Stimulated activated CD4-positive, alpha-beta T cell treated with anti-CD3 and anti-CD28 coated beads, Interleukin-4, amount 100 ng/mL, for 24 hours (primary cell): ENCODE data around the gene DDHD1.
"Not testable (repeated sequence)": the region's sequence is repeated elsewhere in the genome, so short reads cannot be mapped to it uniquely, and the experiment has no call there.

Source experiments
- DNase-seq: peaks from one replicate; pipeline ENCODE4 v3.0.0-alpha.2; 2020

DDHD1 gene

GRCh38 chr14:53103636-53104340, 49.3 kb downstream of the DDHD1 start:
- no peak for DNase-seq

DNA sequence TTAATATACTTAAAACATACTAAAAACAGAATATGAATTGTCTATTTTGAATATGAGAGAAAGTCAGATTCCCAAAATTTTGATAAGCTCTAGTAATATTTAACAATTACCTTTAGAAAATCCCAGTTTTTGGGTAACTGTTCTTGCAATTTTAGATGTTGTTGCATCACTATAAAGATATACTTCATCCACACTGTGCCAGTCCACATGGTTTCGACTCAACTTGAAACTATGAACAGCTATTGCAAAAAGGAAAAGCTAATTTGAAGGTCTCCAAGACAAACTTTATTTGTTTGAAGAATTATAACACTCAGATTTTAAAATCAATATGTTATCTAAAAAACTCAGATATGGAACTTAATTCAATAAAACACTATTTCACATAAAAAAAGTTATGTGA, 59.9 kb downstream of the DDHD1 start:
- DNase-seq, result no peak

DNA sequence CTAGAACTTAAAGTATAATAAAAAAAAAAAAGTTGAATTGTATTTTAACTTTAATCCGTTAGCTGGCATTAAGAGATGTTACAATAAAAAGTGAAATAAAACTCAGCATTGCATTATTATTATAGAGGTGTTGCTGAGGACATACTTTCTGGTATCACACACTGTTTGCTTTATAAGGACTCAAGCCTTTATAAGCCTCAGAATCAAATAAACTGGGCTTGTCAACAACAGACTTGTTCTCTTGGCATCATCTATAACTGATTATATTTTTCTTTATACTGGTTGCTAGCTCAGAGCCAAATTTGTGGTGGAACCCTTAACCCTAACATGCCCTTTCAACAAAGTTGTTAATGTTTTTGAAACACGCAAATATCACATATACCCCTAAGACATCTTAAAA, 62.3 kb downstream of the DDHD1 start:
- no peak for DNase-seq

DNA sequence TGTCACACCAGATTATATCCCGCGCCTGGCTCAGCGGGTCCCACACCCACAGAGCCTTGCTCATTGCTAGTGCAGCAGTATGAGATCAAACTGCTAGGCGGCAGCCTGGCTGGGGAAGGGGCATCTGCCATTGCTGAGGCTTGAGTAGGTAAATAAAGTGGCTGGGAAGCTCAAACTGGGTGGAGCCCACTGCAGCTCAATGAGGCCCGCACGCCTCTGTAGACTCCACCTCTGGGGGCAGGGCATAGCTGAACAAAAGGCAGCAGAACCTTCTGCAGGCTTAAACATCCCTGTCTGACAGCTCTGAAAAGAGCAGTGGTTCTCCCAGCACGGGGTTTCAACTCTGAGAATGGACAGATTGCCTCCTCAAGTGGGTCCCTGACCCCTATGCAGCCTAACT, 68.2 kb downstream of the DDHD1 start:
- DNase-seq, result not testable (repeated sequence)

- DNase-seq, result no peak
Observed at GRCh38 chr14:53064475-53064874, 88.6 kb downstream of the DDHD1 start.

DNA sequence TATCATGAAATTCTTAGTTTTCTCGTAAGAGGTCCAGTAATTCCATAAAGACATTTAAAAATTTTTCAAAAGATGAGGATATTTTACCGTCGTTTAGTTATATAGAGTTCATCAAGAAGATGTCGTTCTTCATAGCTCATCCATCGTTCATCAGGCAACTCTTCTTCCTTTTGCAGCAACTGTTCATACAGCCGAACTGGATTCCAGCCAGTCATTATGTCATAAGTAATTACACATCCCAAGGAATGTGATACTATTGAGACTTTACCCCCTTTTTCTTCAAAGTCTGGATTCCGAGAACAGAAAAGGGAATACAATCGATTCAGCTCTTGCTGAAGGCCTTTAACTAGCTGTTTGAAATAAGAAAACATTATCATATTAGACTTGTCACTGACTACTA, 90.3 kb downstream of the DDHD1 start:
- DNase-seq, result no peak

- no peak for DNase-seq
Observed at GRCh38 chr14:53060046-53060445, 93.1 kb downstream of the DDHD1 start.

DNA sequence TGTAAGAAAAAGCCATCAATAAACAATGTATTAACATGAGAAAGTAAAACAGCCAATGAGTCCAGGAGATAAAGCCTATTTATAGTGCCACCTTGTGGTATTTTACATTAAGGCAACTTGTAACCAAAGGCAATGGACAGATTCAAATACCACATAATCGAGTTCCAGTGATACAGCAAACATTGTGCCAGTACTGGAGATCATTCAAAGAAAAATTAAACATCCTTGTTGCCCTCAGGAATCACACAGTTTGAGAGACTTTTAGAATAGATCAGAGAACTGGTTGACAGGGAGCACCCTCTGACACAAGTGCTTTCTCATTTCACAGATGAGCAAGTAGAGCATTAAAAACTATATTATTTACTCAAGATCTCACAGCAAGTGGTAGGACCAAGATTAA, 98.1 kb downstream of the DDHD1 start:
- DNase-seq, result no peak

DNA sequence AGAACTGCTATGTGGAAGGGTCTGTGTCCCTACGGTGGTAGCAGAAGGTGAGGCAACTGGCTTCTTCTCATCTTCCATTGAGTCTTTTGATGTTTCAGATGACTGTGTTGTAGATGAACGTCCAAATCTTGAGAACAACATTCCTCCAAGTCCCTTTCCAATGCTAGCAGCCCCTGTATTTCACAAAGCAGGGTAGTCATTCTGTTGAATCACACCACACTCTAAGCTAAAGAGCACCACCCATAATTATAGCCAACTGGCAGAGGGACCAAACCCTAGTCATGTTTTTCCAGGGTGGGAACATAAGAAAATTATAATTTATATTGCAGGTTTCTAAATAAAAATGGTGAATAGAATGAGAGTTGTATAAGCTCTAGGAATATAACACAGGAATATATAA, 98.7 kb downstream of the DDHD1 start:
- no peak for DNase-seq

DNA sequence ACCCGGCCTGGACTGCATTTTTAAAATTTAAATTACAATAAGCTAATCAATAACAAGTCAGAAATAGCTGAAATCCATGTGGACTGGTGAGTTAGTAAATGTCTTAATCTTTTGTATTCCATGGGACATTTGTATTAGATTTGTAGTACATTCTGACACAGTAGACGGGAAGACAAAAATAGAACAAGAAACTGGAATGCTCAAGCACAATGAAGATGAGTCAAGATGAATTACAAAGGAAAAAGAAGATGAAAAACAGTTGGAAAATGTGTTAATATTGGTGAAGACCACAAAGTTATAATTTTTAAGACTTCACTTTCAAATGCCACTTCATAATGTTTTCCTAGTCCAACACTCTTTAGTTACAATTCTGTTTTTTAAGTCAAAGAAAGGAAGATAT, 104.5 kb downstream of the DDHD1 start:
- DNase-seq, result no peak

GRCh38 chr14:53047307-53048069, 105.6 kb downstream of the DDHD1 start:
- no peak for DNase-seq

DNA sequence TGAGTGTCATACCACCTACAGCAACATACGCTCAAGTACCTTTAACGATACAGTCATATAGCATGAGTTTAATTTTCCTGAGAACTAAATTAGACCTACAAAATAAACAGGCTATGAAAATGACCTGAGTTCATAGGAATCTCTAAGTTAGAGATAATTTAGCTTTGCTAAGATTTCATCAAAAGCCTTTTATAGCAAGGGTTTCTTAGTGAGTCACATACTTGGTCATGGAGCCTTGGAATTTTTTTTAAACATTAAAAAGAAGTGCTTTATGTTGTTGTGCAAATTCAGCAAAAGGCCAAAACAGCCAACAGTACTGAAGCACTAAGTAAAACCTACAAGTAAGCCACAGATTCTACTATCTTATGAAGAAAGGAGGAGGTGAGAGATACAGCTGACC, 108.6 kb downstream of the DDHD1 start:
- no peak for DNase-seq

GRCh38 chr14:53043027-53043581, 110.0 kb downstream of the DDHD1 start:
- no peak for DNase-seq

DNA sequence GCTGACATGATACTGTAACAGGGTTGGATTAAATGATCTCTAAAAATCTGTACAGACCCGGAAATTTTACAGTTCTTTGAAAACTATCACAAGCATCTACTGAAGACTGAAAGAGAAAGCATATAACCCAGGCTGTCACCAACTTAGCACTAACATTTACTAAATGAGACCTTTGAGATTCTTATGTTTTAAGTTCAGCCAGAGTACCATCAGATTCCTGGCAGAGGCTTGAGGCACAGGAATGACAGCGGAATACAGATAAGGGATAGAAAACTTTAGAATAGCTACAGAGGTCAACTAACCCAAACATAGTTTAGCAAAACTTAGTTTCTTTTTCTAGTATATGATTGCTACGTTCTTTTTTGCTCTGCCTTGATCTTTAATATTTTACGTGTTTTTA, 110.6 kb downstream of the DDHD1 start:
- no peak for DNase-seq

- no peak for DNase-seq
Observed at GRCh38 chr14:53041067-53041466, 112.1 kb downstream of the DDHD1 start.

- no peak for DNase-seq
Observed at GRCh38 chr14:53038629-53039028, 114.5 kb downstream of the DDHD1 start.

GRCh38 chr14:53037016-53037415, 116.1 kb downstream of the DDHD1 start:
- no peak for DNase-seq

GRCh38 chr14:53035336-53036210, 117.5 kb downstream of the DDHD1 start:
- DNase-seq, result no peak

- no peak for DNase-seq
Observed at GRCh38 chr14:53034688-53035230, 118.4 kb downstream of the DDHD1 start.

- DNase-seq, result no peak
Observed at GRCh38 chr14:53034036-53034435, 119.1 kb downstream of the DDHD1 start.

DNA sequence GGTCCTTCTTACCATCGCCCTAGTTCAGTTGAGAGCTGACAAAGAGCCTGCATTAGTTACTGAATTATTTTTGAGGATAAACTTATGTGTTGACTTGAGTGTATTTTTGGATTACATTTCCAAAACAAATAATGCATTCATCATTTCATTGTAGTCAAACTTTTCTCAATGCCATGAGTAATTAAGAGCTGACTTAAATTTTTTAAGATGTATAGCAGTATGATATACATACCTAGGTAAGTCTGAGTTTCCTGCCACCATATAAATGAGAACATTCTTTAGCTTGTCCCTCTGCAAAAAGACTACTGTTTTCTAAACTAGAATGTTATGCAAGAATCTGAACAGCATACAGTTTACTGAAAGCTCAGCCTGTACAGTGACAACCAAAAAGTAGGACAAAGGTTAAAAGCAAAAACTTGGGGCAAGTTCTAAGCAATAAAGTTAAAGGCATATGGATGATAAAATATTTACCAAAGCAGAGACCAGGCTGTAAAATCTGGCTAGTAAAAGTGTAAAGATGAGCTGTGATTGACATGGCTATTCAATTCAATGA, 120.2 kb downstream of the DDHD1 start:
- DNase-seq, result no peak

DNA sequence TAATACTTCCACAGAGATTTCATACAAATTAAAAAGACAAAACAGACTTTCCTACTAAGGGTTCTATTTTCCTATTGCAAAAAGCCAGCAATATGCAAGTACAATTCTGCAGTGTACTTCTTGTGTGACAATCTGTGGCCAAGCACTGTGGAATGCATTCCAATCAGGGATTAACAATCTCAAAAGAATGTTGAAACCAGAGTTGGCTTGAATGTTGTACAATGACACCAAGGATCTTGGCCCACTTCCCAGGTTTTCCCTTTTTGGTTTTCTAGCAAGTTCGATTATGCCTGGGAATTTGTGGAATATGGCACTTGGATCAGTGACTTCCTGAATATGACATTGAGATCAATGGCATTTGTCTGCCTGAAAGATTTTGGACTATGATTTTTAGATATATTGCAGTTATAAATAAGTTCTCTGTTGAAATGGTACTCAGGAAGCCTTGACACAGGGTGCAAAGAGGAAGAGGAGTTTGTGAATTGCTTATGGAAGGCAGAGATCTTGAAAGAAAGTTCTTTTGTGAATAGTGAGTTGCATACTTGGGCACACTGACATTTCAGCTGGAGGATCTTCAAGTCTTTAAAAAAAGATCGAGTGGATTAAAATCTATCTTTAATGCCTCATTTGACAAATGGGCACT, 120.8 kb downstream of the DDHD1 start:
- no peak for DNase-seq
